WERI-Rb-1 (cell line): ENCODE measurements around the gene ABCA7.

ENCODE experiments used
- DNase-seq: peaks from one replicate; pipeline ENCODE4 v3.0.0-alpha.2; 2020
- H3K27ac ChIP-seq: fragments of 250-450 bp; sonication (Bioruptor Pico); 2 replicates; pipeline ENCODE4 v1.5.1; 2020; ENCODE audit warnings: mild to moderate bottlenecking, moderate library complexity
- H3K27me3 ChIP-seq: fragments of 250-450 bp; sonication (Bioruptor Pico); 2 replicates; pipeline ENCODE4 v1.5.1; 2021; ENCODE audit warnings: mild to moderate bottlenecking, low read depth, moderate library complexity; ENCODE audit not compliant: insufficient read depth, severe bottlenecking
- H3K36me3 ChIP-seq: fragments of 250-450 bp; sonication (Bioruptor Pico); 2 replicates; pipeline ENCODE4 v1.5.1; 2020; ENCODE audit warnings: mild to moderate bottlenecking, moderate library complexity
- H3K4me3 ChIP-seq: 2 replicates; pipeline ENCODE4 v1.5.1; 2011; ENCODE audit warnings: low read depth, mild to moderate bottlenecking, control low read depth, low read length
- H3K9me3 ChIP-seq: fragments of 250-450 bp; sonication (Bioruptor Pico); 2 replicates; pipeline ENCODE4 v1.5.1; 2021; ENCODE audit warnings: mild to moderate bottlenecking, moderate library complexity; ENCODE audit not compliant: severe bottlenecking
- TF ChIP-seq, protein P1 (sequence below): IDR thresholded peaks from 2 replicates; pipeline ENCODE4 v1.5.1; 2011; ENCODE audit warnings: low read depth, mild to moderate bottlenecking, control low read depth, inconsistent platforms, low read length

The ABCA7 gene

GRCh38 chr19:1013218-1013617, 26.7 kb upstream of the ABCA7 start:
- TF ChIP-seq, protein P1, sequence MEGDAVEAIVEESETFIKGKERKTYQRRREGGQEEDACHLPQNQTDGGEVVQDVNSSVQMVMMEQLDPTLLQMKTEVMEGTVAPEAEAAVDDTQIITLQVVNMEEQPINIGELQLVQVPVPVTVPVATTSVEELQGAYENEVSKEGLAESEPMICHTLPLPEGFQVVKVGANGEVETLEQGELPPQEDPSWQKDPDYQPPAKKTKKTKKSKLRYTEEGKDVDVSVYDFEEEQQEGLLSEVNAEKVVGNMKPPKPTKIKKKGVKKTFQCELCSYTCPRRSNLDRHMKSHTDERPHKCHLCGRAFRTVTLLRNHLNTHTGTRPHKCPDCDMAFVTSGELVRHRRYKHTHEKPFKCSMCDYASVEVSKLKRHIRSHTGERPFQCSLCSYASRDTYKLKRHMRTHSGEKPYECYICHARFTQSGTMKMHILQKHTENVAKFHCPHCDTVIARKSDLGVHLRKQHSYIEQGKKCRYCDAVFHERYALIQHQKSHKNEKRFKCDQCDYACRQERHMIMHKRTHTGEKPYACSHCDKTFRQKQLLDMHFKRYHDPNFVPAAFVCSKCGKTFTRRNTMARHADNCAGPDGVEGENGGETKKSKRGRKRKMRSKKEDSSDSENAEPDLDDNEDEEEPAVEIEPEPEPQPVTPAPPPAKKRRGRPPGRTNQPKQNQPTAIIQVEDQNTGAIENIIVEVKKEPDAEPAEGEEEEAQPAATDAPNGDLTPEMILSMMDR: no peak
- DNase-seq: no peak
- Histone ChIP-seq H3K27me3 (no peaks in the 10 kb centered on the region), H3K27ac (no peak overlapping the region), H3K9me3 (peaks cover 2% of the 10 kb centered on the region), H3K4me3 (no peak overlapping the region), H3K36me3 (peaks cover 50% of the 10 kb centered on the region)

GRCh38 chr19:1014161-1015060, 25.5 kb upstream of the ABCA7 start:
- H3K36me3 ChIP-seq: peaks cover 56% of the 10 kb centered on the region
- H3K27ac ChIP-seq: no peak overlapping the region
- DNase-seq: no peak
- TF ChIP-seq, protein P1: no peak
- no peaks in the 10 kb centered on the region for H3K9me3 ChIP-seq
- no peaks in the 10 kb centered on the region for H3K27me3 ChIP-seq
- H3K4me3 ChIP-seq: no peak overlapping the region

- H3K36me3 ChIP-seq: peaks cover 55% of the 10 kb centered on the region
Observed at GRCh38 chr19:1015061-1015781, 24.7 kb upstream of the ABCA7 start.

DNA sequence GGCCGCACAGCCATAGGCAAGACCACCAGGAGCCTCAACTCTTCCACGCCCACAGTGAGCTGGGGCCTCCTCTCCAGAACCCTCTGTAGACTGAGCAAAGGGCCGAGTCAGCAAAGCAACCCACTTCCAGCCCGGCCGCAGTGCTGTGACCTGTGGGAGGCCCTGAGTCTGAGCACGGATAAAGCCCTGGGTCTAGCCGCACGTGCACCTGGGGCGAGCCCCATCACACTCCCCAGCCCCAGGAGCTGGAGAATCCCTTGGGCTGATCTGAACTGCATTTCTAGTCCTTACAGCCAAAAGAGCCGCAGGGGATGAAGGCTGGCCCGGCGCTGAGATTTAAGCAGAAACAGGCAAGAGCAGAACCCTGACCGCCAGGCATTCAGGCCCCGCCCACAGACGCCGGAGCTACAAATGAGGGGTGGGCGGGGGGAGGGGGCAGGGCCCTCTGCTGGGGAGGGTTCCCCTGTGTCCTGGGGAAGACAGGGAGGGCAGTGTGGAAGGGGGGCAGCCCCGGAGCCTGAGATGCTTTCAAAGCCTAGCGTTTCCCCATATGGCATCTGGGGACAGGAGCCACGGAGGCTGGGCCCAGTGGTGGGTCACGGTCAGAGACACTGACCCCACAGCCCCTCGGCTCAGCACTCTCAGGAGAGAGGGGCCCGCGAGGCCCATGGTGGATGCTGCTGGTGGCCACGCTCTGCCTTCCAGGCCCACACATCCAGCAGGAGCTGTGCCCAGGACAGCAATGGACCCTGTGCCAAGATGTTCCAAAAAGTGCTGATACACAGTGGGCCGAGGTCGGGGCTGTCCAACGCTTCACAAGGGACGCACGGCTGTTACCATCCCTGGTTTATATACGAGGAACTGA, 23.9 kb upstream of the ABCA7 start:
- TF ChIP-seq, protein P1: no peak
- H3K36me3 ChIP-seq: peaks cover 48% of the 10 kb centered on the region
- H3K9me3 ChIP-seq: no peaks in the 10 kb centered on the region
- no peak overlapping the region for H3K27ac ChIP-seq
- no peaks in the 10 kb centered on the region for H3K27me3 ChIP-seq
- no peak for DNase-seq
- no peak overlapping the region for H3K4me3 ChIP-seq

More at GRCh38 chr19:1015061-1015781, 24.7 kb upstream of the ABCA7 start:
- Histone ChIP-seq H3K9me3 (no peaks in the 10 kb centered on the region), H3K4me3 (no peak overlapping the region), H3K27ac (no peak overlapping the region), H3K27me3 (no peaks in the 10 kb centered on the region)
- TF ChIP-seq, protein P1: no peak
- no peak for DNase-seq

GRCh38 chr19:1016647-1017114, 23.2 kb upstream of the ABCA7 start:
- Histone ChIP-seq H3K9me3 (no peaks in the 10 kb centered on the region), H3K4me3 (no peak overlapping the region), H3K27ac (no peak overlapping the region), H3K27me3 (no peaks in the 10 kb centered on the region), H3K36me3 (peaks cover 46% of the 10 kb centered on the region)
- DNase-seq: no peak
- TF ChIP-seq, protein P1: no peak
